OCI-LY3 (cell line): Measurements from ENCODE around the gene TRIM44.

ENCODE experiments used
- H2AFZ ChIP-seq: fragments of 200-600, 300-600 bp; shearing (Covaris generic); 2 replicates; pipeline ENCODE4 v1.6.0; 2014; ENCODE audit warnings: antibody characterized with exemption, low read depth, low read length
- H3K27ac ChIP-seq: fragments of 200-600, 300-600 bp; sonication (generic); 2 replicates; pipeline ENCODE4 v1.5.1; 2014; ENCODE audit warnings: mild to moderate bottlenecking, low read length, moderate library complexity, mixed read lengths
- H3K27me3 ChIP-seq: fragments of 200-600, 300-600 bp; sonication (generic); 2 replicates; pipeline ENCODE4 v1.6.1; 2014; ENCODE audit warnings: low read depth, low read length, mixed read lengths
- H3K36me3 ChIP-seq: fragments of 200-600, 300-600 bp; sonication (generic); replicated peaks from 2 replicates; pipeline ENCODE3; 2014; ENCODE audit warnings: low read depth, low read length, mixed read lengths
- H3K4me1 ChIP-seq: fragments of 300-600, 200-600 bp; sonication (generic); 2 replicates; pipeline ENCODE4 v1.6.1; 2014; ENCODE audit warnings: low read length, mixed read lengths
- H3K4me2 ChIP-seq: fragments of 200-600, 300-600 bp; sonication (generic); 2 replicates; pipeline ENCODE4 v1.6.1; 2014; ENCODE audit warnings: low read length, mixed read lengths
- H3K4me3 ChIP-seq: fragments of 300-600, 200-600 bp; sonication (generic); 2 replicates; pipeline ENCODE4 v1.5.1; 2014; ENCODE audit warnings: antibody characterized with exemption, mild to moderate bottlenecking, low read length, moderate library complexity
- H3K79me2 ChIP-seq: fragments of 300-600, 200-600 bp; shearing (Covaris generic); 2 replicates; pipeline ENCODE4 v1.6.1; 2014; ENCODE audit warnings: mild to moderate bottlenecking, low read length, mixed read lengths
- H3K9ac ChIP-seq: fragments of 300-600, 200-600 bp; shearing (Covaris generic); 2 replicates; pipeline ENCODE4 v1.6.0; 2014; ENCODE audit warnings: mild to moderate bottlenecking, low read length, moderate library complexity
- H3K9me3 ChIP-seq: fragments of 200-600, 300-600 bp; shearing (Covaris generic); 2 replicates; pipeline ENCODE4 v1.6.1; 2014; ENCODE audit warnings: low read length, mixed read lengths; ENCODE audit not compliant: insufficient read depth
- H4K20me1 ChIP-seq: fragments of 200-600, 300-600 bp; sonication (generic); 2 replicates; pipeline ENCODE4 v1.6.1; 2016; ENCODE audit warnings: low read length, mixed read lengths; ENCODE audit not compliant: insufficient read depth
- EZH2phosphoT487 ChIP-seq: fragments of 200-600 bp; shearing (Covaris generic); IDR thresholded peaks from 2 replicates; pipeline ENCODE4 v1.6.1; 2018; ENCODE audit warnings: antibody characterized with exemption, mixed run types, low read depth
- TF ChIP-seq, protein P1 (sequence below): fragments of 200-600, 300-600 bp; sonication (generic); IDR thresholded peaks from 2 replicates; pipeline ENCODE4 v1.5.1; 2014; ENCODE audit warnings: antibody characterized with exemption, low read length, low read depth

TRIM44 gene

DNA sequence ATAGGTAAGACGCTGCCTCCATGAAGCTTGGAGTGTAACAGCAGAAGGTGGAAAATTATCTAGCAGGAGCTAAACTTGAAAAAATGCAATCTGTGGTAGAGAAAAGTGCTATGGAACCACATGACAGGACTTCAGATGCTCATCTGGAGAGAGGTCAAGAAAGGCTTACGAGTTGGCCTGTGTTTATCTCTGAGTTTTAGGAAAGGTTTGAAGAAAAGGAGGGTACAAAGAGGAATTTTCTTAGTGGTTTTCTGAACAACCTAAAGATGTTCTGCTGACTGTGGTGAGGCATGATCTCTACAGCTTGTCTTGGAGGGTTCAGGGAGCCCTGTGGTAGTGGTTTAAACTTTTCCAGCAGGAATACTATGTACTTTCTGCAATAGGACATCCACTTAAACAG lies 36.1 kb upstream of the TRIM44 start:
- no peak overlapping the region for H3K4me3 ChIP-seq
- H3K9ac ChIP-seq: no peak overlapping the region
- no peak overlapping the region for H2AFZ ChIP-seq
- H4K20me1 ChIP-seq: no peaks in the 10 kb centered on the region
- H3K9me3 ChIP-seq: no peaks in the 10 kb centered on the region
- no peak overlapping the region for H3K27ac ChIP-seq
- H3K4me1 ChIP-seq: peaks cover 9% of the 10 kb centered on the region
- no peak for TF ChIP-seq EZH2phosphoT487
- TF ChIP-seq, protein P1, sequence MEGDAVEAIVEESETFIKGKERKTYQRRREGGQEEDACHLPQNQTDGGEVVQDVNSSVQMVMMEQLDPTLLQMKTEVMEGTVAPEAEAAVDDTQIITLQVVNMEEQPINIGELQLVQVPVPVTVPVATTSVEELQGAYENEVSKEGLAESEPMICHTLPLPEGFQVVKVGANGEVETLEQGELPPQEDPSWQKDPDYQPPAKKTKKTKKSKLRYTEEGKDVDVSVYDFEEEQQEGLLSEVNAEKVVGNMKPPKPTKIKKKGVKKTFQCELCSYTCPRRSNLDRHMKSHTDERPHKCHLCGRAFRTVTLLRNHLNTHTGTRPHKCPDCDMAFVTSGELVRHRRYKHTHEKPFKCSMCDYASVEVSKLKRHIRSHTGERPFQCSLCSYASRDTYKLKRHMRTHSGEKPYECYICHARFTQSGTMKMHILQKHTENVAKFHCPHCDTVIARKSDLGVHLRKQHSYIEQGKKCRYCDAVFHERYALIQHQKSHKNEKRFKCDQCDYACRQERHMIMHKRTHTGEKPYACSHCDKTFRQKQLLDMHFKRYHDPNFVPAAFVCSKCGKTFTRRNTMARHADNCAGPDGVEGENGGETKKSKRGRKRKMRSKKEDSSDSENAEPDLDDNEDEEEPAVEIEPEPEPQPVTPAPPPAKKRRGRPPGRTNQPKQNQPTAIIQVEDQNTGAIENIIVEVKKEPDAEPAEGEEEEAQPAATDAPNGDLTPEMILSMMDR: no peak
- H3K36me3 ChIP-seq: no peaks in the 10 kb centered on the region
- H3K79me2 ChIP-seq: no peaks in the 10 kb centered on the region
- H3K4me2 ChIP-seq: no peak overlapping the region
- peaks cover 14% of the 10 kb centered on the region for H3K27me3 ChIP-seq

DNA sequence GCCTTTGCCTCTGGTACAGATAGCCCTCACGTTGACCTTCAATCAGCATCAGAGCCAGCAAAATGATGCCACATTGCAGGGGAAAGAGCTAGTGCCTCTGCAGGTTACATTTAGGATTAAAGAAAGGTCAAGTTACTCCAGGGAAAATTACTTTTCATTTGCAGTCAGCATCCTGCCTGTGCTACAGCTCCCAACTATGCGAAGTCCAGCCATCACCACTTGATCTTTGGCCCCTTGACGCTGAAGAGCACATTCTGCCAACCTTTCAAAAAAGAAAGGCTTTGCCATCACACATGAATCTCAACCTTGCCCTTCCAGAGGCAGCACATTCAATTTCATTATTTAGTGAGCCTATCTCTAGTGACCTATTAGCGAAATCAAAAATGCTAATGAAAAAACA lies 33.1 kb upstream of the TRIM44 start:
- Histone ChIP-seq H3K4me2 (no peak overlapping the region), H3K27ac (no peak overlapping the region), H2AFZ (no peak overlapping the region)

DNA sequence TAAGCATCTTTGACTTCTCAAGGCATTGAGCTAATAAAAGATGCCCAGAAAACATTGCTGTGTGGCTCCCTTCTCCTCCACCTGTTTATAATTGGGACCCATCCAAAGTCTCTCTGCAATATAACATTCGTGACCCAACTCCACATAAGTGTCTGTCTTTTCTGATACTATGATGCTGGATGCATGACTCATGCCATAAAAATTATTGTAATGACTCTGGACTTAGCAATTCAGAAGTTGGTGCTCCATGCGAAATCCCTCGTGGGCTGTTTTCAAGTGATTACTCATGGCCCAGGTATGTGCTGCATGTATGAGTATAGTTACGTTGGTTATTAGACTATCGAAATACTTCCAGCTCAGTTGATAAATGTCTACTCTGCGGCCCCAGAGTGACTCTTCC lies 32.7 kb upstream of the TRIM44 start:
- no peak overlapping the region for H2AFZ ChIP-seq
- H3K4me2 ChIP-seq: no peak overlapping the region
- no peak overlapping the region for H3K9ac ChIP-seq
- no peaks in the 10 kb centered on the region for H3K9me3 ChIP-seq
- peaks cover under 1% of the 10 kb centered on the region; the same call in 1 of the 2 replicates for H3K4me1 ChIP-seq
- H4K20me1 ChIP-seq: no peaks in the 10 kb centered on the region
- no peak for TF ChIP-seq EZH2phosphoT487
- TF ChIP-seq, protein P1: no peak
- H3K4me3 ChIP-seq: no peak overlapping the region
- H3K27ac ChIP-seq: no peak overlapping the region
- H3K27me3 ChIP-seq: peaks cover 26% of the 10 kb centered on the region
- H3K36me3 ChIP-seq: no peaks in the 10 kb centered on the region
- no peaks in the 10 kb centered on the region for H3K79me2 ChIP-seq

More for the DNA sequence above, 33.1 kb upstream of the TRIM44 start:
- TF ChIP-seq, protein P1: no peak
- TF ChIP-seq EZH2phosphoT487: no peak
- no peaks in the 10 kb centered on the region for H3K36me3 ChIP-seq
- peaks cover 26% of the 10 kb centered on the region for H3K27me3 ChIP-seq
- H3K4me3 ChIP-seq: no peak overlapping the region
- H4K20me1 ChIP-seq: no peaks in the 10 kb centered on the region
- no peaks in the 10 kb centered on the region for H3K79me2 ChIP-seq
- H3K9me3 ChIP-seq: no peaks in the 10 kb centered on the region
- peaks cover 4% of the 10 kb centered on the region for H3K4me1 ChIP-seq
- H3K9ac ChIP-seq: no peak overlapping the region

DNA sequence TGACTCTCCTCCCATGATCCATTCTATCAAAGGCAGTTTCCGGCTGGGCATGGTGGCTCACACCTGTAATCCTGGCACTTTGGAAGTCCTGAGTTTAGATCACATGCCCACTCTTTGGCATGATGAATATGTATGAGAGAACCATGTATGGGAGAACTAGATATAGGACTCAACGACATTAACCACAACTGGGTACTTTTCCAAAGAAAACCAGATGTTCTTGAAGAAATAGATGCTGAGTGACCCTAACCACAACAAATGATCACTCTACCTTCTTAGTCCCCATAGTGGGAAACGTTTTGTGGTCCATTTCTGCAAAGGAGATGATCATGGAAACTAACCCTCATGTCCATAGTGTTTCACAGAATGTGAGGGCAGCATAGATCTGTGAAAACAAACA lies 30.7 kb upstream of the TRIM44 start:
- no peak overlapping the region for H3K4me3 ChIP-seq
- no peak overlapping the region for H3K27ac ChIP-seq
- H3K9ac ChIP-seq: no peak overlapping the region
- H3K27me3 ChIP-seq: peaks cover 26% of the 10 kb centered on the region
- no peaks in the 10 kb centered on the region for H3K79me2 ChIP-seq
- no peak overlapping the region for H2AFZ ChIP-seq
- no peak for TF ChIP-seq EZH2phosphoT487
- TF ChIP-seq, protein P1: no peak
- no peaks in the 10 kb centered on the region for H4K20me1 ChIP-seq
- H3K4me1 ChIP-seq: no peaks in the 10 kb centered on the region
- H3K36me3 ChIP-seq: no peaks in the 10 kb centered on the region
- H3K4me2 ChIP-seq: no peak overlapping the region
- no peaks in the 10 kb centered on the region for H3K9me3 ChIP-seq
